Kidney capillary endothelial cell (primary cell): ENCODE results near the gene CACNG4.

Source experiments
- DNase-seq: peaks from one replicate; pipeline ENCODE4 v3.0.0-alpha.2; 2018; ENCODE audit warnings: low spot score

Gene CACNG4

GRCh38 chr17:66963909-66964771 lies at the start of gene CACNG4:
Gene CACNG4, plus strand, starts transcription at chr17:66964707. Its CDS starts 205 bp downstream, at chr17:66964912.
- no peak for DNase-seq

GRCh38 chr17:66915204-66915611 lies 49.3 kb upstream of the CACNG4 start:
- no peak for DNase-seq

GRCh38 chr17:66915792-66916191 lies 48.7 kb upstream of the CACNG4 start:
- DNase-seq: no peak

- DNase-seq: no peak
Measured at GRCh38 chr17:66916946-66917345, 47.6 kb upstream of the CACNG4 start.

GRCh38 chr17:66918896-66919295 lies 45.6 kb upstream of the CACNG4 start:
- DNase-seq: no peak

- DNase-seq: no peak
Measured at GRCh38 chr17:66920435-66920834, 44.1 kb upstream of the CACNG4 start.

- no peak for DNase-seq
Measured at GRCh38 chr17:66920950-66921349, 43.6 kb upstream of the CACNG4 start.

- DNase-seq: no peak
Measured at GRCh38 chr17:66923886-66924285, 40.6 kb upstream of the CACNG4 start.

- DNase-seq: no peak
Measured at GRCh38 chr17:66925811-66926500, 38.6 kb upstream of the CACNG4 start.

GRCh38 chr17:66928949-66929348 lies 35.6 kb upstream of the CACNG4 start:
- DNase-seq: no peak

GRCh38 chr17:66929591-66929990 lies 34.9 kb upstream of the CACNG4 start:
- DNase-seq: no peak

- no peak for DNase-seq
Measured at GRCh38 chr17:66930933-66931332, 33.6 kb upstream of the CACNG4 start.

GRCh38 chr17:66932311-66932710 lies 32.2 kb upstream of the CACNG4 start:
- DNase-seq: no peak

- no peak for DNase-seq
Measured at GRCh38 chr17:66934040-66934439, 30.5 kb upstream of the CACNG4 start.

GRCh38 chr17:66935717-66936116 lies 28.8 kb upstream of the CACNG4 start:
- no peak for DNase-seq

GRCh38 chr17:66938656-66939055 lies 25.9 kb upstream of the CACNG4 start:
- no peak for DNase-seq

GRCh38 chr17:66939461-66940114 lies 24.9 kb upstream of the CACNG4 start:
- DNase-seq: no peak

GRCh38 chr17:66941249-66941648 lies 23.3 kb upstream of the CACNG4 start:
- DNase-seq: no peak

GRCh38 chr17:66941773-66942450 lies 22.6 kb upstream of the CACNG4 start:
- DNase-seq: no peak

GRCh38 chr17:66942451-66943264 lies 21.8 kb upstream of the CACNG4 start:
- DNase-seq: no peak

- DNase-seq: no peak
Measured at GRCh38 chr17:66943484-66943883, 21.0 kb upstream of the CACNG4 start.
